ENCODE results near the gene NME7.
"Not testable (repeated sequence)": the region's sequence is repeated elsewhere in the genome, so short reads cannot be mapped to it uniquely, and the experiment has no call there.

Gene NME7

DNA sequence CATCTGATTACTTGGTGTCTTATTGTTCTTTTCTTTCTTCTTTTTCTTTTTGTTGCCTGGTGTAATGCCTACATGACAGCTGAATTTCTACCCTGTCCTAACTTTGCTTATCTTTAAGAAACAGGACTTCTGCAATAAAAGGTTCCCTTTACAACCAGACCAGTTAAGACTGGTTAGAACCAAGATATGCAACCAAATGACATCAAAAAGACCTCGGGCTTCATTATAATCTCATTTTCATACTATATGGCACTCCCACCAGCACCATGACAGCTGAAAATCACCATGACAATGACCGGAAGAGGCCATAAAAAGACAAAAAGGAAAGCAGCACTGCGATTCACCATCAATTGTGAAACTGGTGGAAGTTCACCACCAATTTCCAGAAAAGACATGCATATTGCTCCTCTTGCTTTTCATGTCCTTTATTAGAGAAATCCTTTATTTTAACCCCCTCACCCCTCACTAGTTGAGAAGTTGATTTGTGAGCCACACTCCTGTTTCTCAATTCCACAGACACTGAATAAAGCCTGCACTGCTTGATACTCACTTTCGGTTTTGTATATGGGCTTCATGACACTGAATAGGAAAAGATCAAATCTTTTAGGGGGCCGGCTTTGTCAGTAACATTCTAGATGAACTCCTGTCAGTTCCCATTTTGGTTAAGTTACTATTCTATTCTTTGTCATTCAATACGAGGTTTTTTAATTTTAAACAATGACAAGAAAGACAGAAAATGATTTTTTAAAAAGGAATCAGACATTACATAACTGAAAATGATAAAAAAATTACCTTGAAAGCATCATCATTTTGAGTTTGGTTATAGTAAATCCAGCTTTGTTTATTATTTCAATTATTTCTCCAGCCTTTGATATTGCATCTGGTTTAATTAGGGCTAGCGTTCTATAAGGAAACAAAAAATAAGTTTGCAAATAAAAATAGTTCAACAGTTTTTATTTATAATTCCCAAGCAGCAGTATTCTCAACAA lies 58.1 kb downstream of the NME7 start:
- no peak overlapping the region for H3K4me3 ChIP-seq (ENCODE audit: low read depth, low read length)
- DNase-seq (ENCODE audit: low read depth): no peak

DNA sequence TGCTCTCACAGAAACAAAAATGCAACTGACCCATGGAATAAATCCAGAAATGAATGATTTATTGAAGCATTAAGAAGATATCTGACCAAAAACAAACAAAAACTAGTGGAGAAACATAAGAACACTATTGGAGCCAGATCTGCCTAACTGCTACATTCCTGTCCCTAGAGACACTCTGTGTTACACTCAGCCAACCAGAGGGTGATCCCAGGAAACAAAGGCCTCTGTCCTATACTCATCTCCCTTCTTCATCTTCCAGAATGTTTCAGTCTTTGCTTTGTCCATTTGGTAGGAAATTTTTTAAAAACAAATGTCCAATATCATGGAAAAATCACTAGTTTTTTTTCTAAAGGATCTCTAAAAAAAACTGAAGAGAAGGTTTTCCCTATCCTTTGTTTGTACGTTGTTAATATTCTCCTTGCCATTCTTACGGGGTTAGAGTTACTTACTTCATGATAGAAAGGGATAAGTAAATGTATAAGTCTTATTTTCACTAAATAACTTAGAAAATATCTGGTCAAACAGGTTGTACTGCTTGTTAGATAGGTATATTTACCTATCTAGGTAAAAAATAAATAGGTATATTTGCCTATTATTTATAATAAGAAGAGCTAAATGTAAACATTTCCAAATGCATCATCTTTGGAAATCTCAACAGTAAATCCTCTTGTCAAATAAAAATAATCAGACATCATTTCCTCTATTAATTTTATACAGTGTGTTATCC lies 59.1 kb downstream of the NME7 start:
- DNase-seq (ENCODE audit: low read depth): no peak
- H3K4me3 ChIP-seq (ENCODE audit: low read depth, low read length): no peak overlapping the region

DNA sequence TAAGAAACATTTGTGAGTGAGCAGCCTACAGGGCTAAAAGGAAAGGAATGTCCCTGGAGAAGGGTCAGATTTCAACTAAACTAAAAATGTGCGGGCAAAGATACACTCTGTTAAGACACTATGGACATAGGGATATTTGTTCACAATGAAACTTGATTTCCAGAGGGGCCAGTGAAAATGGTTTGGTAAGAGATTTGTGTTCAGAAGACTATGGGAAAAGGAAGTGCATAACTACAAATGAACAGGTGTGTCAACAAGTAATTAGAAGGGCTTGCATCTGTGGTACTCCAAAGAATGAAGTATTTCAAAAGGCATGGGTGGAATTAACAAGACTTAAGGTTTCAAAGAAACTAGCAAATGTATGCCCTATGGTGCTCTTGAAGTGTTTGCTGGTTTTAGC lies 60.4 kb downstream of the NME7 start:
- DNase-seq (ENCODE audit: low read depth): no peak
- no peak overlapping the region for H3K4me3 ChIP-seq (ENCODE audit: low read depth, low read length)

DNA sequence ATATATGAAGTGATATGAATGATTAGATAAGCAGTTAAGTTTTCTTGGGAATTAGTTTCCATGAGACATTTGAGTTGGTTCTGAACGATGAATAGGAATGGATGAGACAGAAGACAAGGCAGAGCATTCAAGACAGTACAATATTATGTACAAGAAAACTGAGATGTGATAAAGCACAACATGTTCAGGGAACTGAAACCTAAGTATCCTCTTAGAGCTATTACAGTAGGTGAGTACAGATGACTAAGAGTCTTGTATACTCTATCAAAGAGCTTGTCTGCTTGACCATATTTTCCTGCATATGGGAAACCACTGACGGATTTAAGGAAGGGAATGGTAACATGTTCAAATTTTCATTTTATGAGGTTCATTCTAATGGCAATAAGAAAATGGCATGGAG lies 61.6 kb downstream of the NME7 start:
- DNase-seq (ENCODE audit: low read depth): no peak
- no peak overlapping the region for H3K4me3 ChIP-seq (ENCODE audit: low read depth, low read length)

DNA sequence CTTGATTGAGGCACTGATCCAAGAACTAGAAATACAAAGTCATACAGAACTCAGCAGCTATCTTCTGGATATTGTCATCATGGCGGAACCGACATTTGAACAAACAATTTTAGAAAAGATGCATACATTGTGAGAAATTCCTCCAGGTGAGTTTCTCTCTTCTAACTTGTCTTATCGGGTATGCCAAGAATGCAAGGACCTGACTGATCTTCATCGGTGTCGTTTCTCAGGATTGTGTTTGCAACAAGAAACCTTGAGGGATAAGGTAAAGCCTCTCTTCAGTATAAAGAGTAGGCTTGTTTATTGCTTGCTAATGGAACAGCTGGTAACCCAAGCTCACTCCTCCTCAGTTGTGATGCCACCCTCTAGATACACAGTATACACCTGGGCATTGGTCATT lies 62.2 kb downstream of the NME7 start:
- H3K4me3 ChIP-seq (ENCODE audit: low read depth, low read length): no peak overlapping the region
- no peak for DNase-seq (ENCODE audit: low read depth)

DNA sequence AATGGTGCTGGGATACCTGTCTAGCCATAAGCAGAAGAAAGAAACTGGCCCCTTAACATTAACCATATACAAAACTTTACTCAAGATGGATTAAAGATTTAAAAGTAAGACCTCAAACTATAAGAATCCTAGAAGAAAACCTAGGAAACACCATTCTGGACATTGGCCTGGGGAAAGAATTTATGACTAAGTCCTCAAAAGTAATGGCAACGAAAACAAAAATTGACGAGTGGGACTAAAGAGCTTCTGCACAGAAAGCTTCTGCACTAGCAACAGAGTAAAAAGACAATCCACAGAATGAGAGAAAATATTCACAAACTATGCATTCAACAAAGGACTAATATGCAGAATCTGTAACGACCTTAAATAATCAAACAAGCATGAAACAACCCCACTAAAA lies 66.7 kb downstream of the NME7 start:
- H3K4me3 ChIP-seq (ENCODE audit: low read depth, low read length): no peak overlapping the region
- no peak for DNase-seq (ENCODE audit: low read depth)

DNA sequence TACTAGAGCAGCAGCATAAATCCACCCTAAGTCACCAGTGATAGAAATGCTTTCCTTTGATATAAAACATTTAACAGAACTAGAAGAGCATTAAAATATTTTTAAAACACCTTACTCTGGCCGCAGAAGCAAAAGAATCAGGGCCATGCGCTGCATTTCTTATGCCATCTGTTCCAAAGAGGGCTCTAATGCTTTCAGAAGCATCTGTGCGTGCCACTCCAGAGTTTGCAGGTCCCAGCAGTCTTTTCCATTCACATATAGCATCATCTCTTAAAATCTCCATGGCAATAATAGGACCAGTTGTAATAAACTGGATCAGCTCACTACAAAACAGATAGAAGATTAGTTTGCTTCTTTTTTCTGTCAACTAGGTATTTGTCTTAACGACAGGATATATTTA lies 69.2 kb downstream of the NME7 start:
- no peak overlapping the region for H3K4me3 ChIP-seq (ENCODE audit: low read depth, low read length)
- DNase-seq (ENCODE audit: low read depth): no peak

DNA sequence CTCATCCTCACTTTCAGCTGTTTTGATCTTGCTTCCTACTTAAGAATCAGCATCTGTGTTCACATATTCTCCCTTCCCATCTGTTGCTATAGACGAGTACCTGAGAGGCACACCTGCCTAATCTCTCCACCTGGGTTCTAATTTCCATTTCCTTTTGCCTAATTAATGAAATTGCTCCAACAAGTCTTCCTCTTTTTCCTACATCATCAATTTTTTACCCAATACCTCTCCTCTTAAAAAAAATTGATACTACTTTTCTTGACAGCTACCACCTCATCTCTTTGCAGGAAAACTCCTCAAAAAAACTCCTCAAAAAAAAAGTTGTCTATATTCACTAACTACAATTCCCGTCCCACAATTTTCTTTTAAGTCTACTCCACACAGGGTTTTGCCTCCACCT lies 71.8 kb downstream of the NME7 start:
- no peak for DNase-seq (ENCODE audit: low read depth)
- H3K4me3 ChIP-seq (ENCODE audit: low read depth, low read length): no peak overlapping the region

DNA sequence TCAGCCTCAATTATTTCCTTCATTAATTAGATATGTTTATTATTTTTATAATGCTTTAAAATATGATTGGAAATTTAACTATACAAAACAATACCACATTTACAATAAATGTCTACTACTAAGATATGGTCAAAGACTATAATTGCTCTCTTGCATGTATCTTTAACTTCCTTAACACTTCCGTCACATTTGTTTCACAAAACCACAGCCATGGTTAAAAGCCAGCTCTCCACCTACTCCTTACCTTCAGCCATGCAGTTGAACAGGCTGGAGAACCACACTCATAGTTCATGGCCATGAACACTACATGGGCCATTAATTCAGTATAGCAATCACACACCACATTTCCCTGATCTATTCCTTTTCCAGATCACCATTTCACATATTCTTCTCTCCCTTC lies 72.2 kb downstream of the NME7 start:
- H3K4me3 ChIP-seq (ENCODE audit: low read depth, low read length): no peak overlapping the region
- DNase-seq (ENCODE audit: low read depth): no peak

DNA sequence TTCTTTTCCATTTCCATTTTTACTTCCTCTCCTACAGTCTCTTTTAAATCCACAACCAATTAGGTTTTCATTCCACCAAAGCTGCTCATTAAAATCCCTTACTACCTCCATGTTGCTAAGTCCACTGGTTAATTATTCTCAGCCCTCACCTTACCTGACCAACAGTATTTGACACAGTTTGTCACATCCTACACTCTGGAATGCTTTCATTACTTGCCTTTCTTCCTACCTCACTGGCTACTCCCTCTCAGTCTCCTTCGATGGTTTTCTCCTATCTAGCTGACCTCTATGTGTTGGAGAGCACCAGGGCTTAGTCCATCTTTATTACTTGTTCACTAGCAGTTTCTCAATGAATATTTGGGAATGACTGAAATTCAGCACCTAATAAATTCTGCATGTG lies 78.6 kb downstream of the NME7 start:
- no peak overlapping the region for H3K4me3 ChIP-seq (ENCODE audit: low read depth, low read length)
- DNase-seq (ENCODE audit: low read depth): no peak

DNA sequence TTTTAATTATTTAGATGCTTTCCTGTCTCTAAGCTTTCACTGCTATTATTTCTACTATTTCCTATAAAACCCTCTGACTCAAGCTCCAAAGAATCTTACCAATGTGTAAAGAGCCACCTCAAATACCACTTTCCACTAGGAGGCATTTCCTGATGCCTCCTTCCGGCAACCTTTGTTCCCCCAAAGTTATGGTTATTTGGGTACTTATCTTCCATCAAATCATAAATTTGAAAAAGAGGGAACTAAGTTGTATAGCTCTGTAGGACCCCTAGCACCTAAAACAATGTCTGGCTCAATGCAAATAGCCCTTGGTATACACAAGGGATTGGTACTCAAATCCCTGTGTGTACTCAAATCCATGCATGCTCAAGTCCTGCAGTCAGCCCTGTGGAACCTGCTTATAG lies 79.6 kb downstream of the NME7 start:
- DNase-seq (ENCODE audit: low read depth): no peak
- no peak overlapping the region for H3K4me3 ChIP-seq (ENCODE audit: low read depth, low read length)

DNA sequence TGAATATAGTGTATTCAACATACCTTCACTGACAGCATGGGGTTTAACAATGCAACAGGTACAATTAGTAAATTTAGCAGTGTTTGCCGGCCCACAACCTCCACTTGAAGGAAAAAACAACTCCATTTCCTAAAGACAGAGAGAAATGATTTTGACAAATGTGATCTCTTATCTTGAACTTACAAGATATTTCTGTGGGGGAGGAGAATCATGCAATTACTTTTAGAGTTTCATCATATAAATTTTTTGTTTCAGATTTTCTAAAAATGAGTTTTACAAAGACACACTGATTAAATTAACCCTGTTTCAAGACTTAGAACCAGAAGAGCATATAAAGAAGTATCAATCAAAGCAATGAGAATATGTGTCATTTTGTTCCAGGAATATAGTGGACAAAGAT lies 80.3 kb downstream of the NME7 start:
- H3K4me3 ChIP-seq (ENCODE audit: low read depth, low read length): no peak overlapping the region
- no peak for DNase-seq (ENCODE audit: low read depth)

DNA sequence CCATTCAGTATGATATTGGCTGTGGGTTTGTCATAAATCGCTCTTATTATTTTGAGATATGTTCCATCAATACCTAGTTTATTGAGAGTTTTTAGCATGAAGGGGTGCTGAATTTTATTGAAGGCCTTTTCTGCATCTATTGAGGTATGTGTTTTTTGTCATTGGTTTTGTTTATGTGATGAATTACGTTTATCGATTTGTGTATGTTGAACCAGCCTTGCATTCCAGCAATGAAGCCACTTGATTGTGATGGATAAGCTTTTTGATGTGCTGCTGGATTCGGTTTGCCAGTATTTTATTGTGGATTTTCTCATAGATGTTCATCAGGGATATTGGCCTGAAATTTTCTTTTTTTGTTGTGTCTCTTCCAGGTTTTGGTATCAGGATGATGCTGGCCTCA lies 86.0 kb downstream of the NME7 start:
- not testable (repeated sequence) for DNase-seq (ENCODE audit: low read depth); H3K4me3 ChIP-seq (ENCODE audit: low read depth, low read length)

DNA sequence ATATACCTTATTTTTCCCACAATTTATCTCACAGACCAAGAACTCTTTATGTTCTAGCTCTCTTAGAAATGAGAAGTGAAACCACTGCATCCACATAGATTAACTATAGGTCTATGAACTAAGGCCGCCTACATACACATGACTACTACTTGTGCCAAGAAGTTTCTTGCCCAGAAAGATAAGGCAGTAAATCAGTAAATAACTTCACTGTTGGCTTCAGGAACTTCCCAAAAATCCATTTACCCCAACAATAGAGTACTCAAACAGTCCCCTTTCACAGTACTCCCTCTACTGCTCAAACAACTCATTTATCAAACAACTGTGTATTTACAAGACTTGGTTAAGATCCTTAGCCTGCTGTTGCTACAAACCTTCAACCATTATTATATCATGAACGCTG lies 96.5 kb downstream of the NME7 start:
- no peak overlapping the region for H3K4me3 ChIP-seq (ENCODE audit: low read depth, low read length)
- DNase-seq (ENCODE audit: low read depth): no peak

DNA sequence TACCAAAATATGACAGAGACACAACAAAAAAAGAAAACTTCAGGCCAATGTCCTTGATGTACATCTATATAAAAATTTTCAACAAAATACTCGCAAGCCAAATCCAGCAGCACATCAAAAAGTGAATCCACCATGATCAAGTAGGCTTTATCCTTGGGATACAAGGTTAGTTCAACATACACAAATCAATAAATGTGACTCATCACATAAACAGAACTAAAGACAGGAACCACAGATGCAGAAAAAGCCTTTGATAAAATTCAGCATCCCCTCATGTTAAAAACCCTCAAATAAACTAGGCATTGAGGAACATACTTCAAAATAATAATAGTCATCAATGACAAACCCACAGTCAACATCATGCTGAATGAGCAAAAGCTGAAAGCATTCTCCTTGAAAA lies 101.5 kb downstream of the NME7 start:
- no peak for DNase-seq (ENCODE audit: low read depth)
- no peak overlapping the region for H3K4me3 ChIP-seq (ENCODE audit: low read depth, low read length)

DNA sequence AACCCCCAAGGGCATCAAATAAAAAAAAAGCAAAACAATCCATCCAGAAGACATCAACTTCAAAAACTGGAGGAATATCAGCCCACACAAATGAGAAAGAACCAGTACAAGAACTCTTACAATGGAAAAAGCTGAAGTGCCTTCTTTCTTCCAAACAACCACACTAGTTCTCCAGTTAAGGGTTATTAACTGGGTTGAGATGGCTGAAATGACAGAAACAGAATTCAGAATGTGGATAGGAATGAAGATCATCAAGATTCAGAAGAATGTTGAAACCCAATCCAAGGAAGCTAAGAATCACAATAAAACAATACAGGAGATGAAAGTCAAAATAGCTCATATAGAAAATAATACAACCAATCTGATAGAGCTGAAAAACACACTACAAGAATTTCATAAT lies 104.5 kb downstream of the NME7 start:
- no peak overlapping the region for H3K4me3 ChIP-seq (ENCODE audit: low read depth, low read length)
- no peak for DNase-seq (ENCODE audit: low read depth)

DNA sequence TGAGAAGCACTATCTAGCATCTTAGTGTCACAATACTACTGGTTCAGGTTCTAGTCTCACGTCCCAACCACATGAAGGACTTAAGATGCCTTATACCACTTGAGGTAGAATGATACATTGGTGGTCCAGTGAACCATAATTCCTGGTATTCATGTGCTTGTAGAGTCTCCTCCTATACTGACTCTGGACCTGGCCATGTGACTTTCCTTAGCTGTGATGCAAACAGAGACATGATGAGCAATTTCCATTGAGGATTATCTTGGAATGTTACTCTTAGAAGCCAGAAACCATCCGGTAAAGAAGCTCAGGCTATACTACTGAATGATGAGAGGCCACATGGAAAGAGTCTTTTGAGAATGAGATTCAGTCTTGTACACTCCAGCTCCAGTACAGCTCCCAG lies 105.7 kb downstream of the NME7 start:
- no peak for DNase-seq (ENCODE audit: low read depth)
- H3K4me3 ChIP-seq (ENCODE audit: low read depth, low read length): no peak overlapping the region

DNA sequence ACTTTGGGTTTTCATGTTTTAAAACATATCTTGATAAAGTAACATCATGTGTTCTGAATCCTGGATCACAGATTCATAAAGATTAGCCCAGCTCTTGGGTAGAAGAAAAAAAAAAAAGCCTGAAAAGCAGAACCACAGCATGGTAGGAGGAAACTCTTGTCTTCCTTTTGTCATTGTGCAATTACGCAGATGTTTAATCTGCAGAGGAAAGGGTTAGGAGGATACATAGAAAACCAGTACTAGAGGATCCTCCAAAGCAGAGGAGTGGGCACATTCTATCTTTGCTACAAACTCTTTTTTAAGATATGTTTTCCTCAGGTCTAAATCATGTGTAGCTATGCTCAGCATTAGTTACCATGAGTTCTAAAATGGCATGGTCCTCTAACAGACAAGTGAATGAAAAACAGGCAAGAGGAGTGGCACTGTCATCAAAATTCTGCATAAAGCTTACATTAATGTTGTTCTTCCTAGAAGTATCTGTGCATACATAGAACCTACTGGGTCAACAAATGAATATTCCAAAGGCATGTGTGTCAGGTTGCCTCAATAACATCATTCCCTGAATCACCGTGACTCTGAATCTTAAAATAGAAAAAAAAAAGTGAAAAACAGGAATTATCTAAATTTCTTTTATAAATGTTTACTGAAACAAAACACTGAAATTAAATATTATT lies 107.0 kb downstream of the NME7 start:
- no peak for DNase-seq (ENCODE audit: low read depth)
- no peak overlapping the region for H3K4me3 ChIP-seq (ENCODE audit: low read depth, low read length)

DNA sequence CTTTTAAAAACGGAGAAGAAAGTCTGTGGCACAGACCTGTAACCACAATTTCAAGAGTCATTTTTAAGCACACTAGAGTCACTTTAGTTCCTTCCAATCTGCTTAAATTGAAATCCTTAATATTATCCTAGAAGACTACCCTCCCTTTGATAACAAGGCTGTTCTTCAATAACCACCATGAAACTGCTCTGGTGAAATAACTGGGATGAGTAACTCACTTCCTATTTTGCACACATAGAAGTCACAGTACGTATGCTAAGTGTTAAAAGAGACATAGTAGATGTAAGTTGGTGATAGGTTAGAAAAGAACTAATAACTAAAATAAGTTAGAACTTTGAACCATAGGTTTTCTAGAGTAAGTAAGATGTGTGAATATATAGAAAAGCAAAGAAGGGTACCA lies 107.8 kb downstream of the NME7 start:
- no peak overlapping the region for H3K4me3 ChIP-seq (ENCODE audit: low read depth, low read length)
- no peak for DNase-seq (ENCODE audit: low read depth)

DNA sequence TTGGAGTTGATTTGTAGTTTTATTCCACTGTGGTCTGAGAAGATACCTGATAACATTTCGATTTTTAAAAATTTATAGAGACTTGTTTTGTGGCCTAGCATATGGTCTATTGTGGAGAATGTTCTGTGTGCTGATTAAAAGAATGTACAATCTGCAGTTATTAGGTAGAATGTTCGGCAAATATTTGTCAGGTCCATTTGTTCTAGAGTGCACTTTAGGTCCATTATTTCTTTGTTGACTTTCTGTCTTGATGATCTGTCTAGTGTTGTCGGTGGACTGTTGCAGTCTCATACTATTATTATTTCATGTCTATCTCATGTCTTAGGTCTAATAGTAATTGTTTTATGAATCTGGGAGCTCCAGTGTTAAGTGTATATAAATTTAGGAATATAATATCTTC lies 116.8 kb downstream of the NME7 start:
- no peak for DNase-seq (ENCODE audit: low read depth)

More for the DNA sequence above, 116.8 kb downstream of the NME7 start:
- H3K4me3 ChIP-seq (ENCODE audit: low read depth, low read length): no peak overlapping the region
